A549 treated with GW870086 at 1 μM for 4 hours (cell line): ENCODE results near the gene MAN1C1. TPM values are rescaled to one million over a fixed set of nuclear protein-coding genes. Genes with fewer than 3 reads are reported as not detected.

Experiments used
- total RNA-seq: library from RNA; stranded (reverse); fragments of 200-300 nt; extraction: Qiagen RNA extraction; gene quantifications from 5 replicates; pipeline ENCODE4 v1.2.3, GENCODE V29; 2022; ENCODE audit warnings: low read depth

The MAN1C1 gene
- 0.17 to 0.61 TPM (median 0.23 TPM) in 5 replicates for total RNA-seq

DNA sequence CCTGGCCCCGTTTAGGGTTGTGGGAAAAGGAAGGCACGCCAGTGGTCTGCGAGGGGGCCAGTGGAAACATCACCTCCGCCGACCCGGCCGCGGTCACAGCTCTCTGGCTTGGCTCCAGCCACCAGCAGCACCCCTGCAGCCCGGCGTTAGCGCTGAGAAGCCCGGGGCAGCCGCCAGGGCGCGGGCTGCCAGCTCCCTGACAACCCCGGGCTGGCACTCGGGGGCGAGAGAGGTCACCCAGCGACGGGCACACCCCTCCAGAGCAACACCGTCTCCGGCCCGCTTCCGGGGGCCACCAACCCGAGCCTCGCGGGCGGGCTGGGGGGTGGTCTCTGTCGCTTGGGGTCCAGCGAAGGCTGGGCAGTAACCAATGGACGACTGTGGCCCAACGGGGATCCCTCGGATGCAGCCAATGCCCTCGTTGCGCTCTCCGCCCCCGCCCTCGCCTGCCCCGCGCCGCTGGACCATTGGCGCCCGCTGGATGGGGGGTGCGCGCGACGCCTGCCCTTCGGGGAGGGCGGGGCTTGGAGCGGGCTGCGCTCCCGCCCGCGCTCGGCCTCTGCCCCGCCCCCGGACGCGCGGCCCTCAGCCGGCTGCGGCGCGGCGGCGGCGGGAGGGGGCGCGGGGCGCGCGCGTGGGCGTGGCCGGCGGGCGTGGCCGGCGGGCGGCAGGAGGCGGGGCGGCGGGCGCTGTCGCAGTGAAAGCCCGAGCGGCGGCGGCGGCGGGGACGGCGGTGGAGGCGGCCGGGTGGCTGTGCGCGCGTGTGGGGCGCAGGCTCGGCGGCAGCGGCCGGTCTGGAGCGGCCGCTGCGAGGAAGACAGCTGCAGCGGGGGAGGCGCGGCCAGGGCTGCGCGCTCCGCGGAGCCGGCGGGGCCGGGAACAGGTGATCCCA lies at the start of gene MAN1C1:
TSS of gene MAN1C1 (plus strand) at position 697 of the 892 bp plus-strand sequence. CDS start 1,007 bp downstream, outside the sequence.

GRCh38 chr1:25799935-25800702 lies 183.5 kb downstream of the MAN1C1 start, which contains the start of gene SELENON:
Gene SELENON (plus strand): TSS chr1:25800193. CDS start chr1:25800231, 38 bp downstream.

GRCh38 chr1:25819491-25820246 lies 203.1 kb downstream of the MAN1C1 start, which contains the start of gene MTFR1L:
Gene MTFR1L (plus strand): TSS chr1:25819954. CDS start chr1:25823105, 3,151 bp downstream.

Other genes with a start within 250 kb of the MAN1C1 start
- 0.09 to 0.17 TPM (median 0.14 TPM) in 4 of 5 replicates, not detected in the other for gene RHCE, start 196.0 kb upstream of the MAN1C1 start, total RNA-seq
- gene MACO1, start 185.9 kb upstream of the MAN1C1 start, total RNA-seq = 7.5 to 9.9 TPM (median 8.6 TPM) in 5 replicates
- gene LDLRAP1, start 73.2 kb upstream of the MAN1C1 start, total RNA-seq = 7.5 to 9.5 TPM (median 8.9 TPM) in 5 replicates
- gene SELENON, start 183.4 kb downstream of the MAN1C1 start, total RNA-seq = 53.1 to 66.3 TPM (median 61.9 TPM) in 5 replicates
- 25.1 to 27.2 TPM (median 27.2 TPM) in 5 replicates for gene MTFR1L, start 203.2 kb downstream of the MAN1C1 start, total RNA-seq
- 6.7 to 7.9 TPM (median 7.5 TPM) in 5 replicates for gene AUNIP, start 242.7 kb downstream of the MAN1C1 start, total RNA-seq